Activated CD4-positive, alpha-beta T cell treated with anti-CD3 and anti-CD28 coated beads, Interleukin-2, Interleukin-4, amounts not matched to agents 100 ng/mL and 50 ng/mL, durations not matched to agents 16 hours and 8 hours (primary cell): ENCODE measurements around the gene ENDOD1.

ENCODE experiments used
- DNase-seq: peaks from one replicate; pipeline ENCODE4 v3.0.0-alpha.2; 2020; ENCODE audit warnings: low spot score

ENDOD1 gene

GRCh38 chr11:95076981-95077380, 12.7 kb upstream of the ENDOD1 start:
- no peak for DNase-seq

GRCh38 chr11:95078526-95078925, 11.1 kb upstream of the ENDOD1 start:
- no peak for DNase-seq

DNA sequence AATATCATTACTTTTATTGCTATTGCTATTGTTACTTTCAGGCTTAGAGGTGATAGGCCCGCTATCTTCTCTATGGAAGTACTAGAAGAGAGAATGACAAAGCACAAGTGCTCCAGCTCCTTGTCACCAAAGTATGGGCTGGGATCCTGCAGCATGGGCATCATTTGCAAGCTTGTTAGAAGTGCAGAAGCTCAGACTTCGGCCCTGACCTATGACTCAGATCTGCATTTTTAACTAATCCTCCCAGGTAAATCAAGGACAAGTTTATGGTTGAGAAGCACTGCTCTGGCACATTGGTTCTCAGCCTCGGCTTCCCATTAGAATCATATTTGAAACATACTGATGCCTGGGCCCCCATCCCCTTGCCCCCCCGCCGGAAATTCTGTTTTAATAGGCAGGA, 8.6 kb upstream of the ENDOD1 start:
- no peak for DNase-seq

DNA sequence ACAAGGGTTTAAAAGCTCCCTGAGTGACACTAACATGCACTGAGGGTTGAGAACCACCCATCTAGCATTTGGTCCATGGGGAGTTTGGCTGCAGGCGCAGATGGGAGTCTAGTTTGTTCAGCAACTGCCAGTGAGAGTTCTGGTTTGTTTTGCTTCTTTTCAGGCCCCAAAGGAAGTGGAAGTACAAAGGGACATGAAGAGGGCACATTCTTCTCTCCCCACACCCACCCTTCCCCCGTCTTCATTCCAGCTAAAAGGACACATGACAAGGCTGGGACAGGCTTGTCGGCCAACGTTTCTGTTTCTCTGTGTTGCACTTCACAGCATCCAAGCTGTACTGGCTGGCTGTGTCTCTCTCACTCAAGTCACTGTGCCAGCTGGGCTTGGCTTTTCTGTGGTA, 8.2 kb upstream of the ENDOD1 start:
- no peak for DNase-seq

GRCh38 chr11:95082576-95083001, 7.1 kb upstream of the ENDOD1 start:
- DNase-seq: no peak

DNA sequence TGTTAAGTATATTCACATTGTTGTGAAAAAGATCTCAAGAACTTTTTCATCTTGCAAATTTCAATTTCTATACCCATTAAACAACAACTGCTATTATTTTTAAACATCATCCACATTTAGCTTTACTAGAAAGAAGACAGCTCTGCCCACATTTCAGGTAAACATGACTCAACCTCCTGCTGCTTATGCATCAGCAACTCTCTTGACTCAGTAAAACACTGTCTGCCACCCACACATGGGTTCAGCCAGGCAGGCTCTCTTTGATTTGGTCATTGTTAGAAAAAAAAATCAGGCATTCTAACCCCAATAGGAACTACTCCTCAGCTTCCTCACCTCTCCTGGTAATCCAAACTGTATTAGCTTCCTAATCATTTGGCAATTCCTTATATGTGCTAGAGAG, 5.1 kb upstream of the ENDOD1 start:
- DNase-seq: peak; percentile 69

- DNase-seq: no peak
Observed at GRCh38 chr11:95085117-95085816, 4.4 kb upstream of the ENDOD1 start.

DNA sequence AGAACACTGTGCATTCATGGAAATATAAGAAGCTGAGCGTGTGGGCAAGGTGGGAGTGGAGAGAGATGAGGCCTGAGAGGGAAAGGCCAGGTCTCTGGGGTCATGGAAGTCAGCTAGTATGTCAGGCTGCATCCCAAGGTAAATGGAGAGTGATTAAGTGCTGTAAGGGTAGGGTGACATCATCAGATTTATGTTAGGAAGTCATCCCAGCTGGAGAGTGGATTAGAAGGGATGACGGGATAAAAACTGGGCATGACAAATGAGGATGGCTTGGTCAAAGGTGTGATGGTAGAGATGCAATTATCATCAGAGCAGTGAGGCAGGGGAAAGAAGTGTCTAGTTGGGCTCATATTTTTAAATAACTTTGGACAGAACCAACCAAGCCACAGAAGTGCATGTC, 3.5 kb upstream of the ENDOD1 start:
- DNase-seq: no peak

DNA sequence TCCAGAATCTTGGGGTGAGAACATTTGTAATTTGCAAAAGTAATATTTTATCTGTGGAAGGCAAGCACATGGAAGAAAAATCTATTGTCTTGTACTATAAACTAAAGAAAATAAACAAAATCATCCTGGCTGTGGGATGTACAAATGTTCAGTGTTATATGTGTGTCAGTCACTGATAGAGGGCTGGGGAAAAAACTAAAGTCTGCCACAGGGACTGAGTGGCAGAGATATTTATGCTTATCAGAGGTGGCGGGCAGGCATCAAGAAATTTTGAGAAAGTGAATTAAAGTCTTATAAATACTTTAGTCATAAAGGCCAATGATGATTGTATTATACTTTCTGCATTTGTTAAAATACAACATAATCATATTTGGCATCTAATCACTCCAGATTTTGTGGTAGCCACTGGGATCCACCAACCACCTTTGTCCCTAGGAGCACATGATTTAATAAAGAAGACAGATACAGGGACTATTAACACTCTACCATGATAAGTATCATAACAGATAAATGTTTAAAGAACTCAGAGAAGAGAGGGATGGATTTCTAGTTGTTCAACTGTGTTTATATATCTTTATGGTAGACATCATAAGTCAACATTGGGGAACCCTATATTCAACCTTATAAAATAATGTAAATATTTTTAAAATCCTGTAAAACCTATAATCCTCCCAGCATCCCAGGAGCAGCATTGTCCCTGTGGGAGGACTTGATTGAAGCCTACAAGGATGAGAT, 2.6 kb upstream of the ENDOD1 start:
- no peak for DNase-seq

GRCh38 chr11:95088946-95089619, 563 bp upstream of the ENDOD1 start:
- peak; percentile 48 for DNase-seq

GRCh38 chr11:95091663-95092180, 2.1 kb downstream of the ENDOD1 start:
- DNase-seq: no peak

GRCh38 chr11:95092549-95093324, 3.1 kb downstream of the ENDOD1 start:
- no peak for DNase-seq

GRCh38 chr11:95093548-95093947, 3.9 kb downstream of the ENDOD1 start:
- no peak for DNase-seq

GRCh38 chr11:95095858-95096587, 6.4 kb downstream of the ENDOD1 start:
- peak; percentile 70 for DNase-seq

DNA sequence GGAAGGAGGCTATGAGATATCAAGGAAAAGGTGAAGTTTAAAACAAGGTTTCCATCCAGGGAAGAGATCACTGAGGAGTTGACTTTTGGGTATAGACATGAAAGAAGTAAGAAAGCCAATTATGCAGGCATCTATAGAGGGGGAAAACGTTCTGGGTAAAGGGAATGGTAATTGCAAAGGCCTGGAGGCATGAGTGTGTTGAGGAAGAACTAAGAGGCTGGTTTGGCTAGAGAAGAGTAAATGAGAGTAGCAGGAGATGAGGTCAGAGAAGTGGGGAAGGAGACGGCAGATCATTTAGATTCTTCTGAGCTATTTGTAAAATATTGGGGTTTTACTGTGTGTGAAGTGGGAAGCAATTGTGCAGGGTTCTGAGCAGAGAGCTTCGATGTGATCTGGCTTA, 7.6 kb downstream of the ENDOD1 start:
- no peak for DNase-seq

DNA sequence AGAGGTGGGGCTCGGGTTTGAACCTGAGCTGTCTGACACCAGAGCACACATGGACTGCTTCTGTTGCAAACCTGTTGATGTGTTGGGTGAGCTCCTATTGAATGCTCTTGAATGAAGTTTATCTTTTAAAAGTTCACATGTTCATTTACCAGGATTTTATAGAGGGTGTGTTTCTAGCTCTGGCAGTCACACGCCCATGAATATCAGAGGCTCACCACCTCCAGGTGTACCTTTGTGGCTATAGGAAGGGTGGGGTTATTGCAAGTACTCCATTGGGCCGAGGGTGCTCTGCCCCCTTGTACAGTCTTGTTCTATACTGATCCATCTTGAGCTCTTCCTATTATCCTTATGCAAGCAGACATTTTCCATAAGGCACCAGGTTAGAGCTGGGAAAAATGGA, 9.2 kb downstream of the ENDOD1 start:
- no peak for DNase-seq

DNA sequence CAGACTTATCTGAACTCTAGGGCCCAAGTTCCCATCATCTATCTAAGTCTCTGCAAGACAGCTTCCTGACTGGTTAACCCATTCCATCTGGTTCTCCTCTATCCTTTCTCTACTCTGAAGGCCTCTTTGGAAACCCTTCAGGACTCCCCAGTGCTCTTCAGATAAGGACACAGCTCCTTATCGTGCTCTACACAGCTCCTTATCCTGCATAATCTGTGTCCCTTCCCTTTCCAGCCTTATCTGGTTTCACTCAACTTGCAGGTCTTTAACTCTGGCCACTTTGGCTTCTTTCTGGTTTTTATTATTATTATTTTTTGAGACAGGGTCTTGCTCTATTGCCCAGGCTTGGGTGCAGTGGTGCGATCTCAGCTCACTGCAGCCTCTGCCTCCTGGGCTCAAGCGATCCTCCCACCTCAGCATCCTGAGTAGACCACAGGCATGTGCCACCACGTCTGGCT, 10.6 kb downstream of the ENDOD1 start:
- DNase-seq: no peak

DNA sequence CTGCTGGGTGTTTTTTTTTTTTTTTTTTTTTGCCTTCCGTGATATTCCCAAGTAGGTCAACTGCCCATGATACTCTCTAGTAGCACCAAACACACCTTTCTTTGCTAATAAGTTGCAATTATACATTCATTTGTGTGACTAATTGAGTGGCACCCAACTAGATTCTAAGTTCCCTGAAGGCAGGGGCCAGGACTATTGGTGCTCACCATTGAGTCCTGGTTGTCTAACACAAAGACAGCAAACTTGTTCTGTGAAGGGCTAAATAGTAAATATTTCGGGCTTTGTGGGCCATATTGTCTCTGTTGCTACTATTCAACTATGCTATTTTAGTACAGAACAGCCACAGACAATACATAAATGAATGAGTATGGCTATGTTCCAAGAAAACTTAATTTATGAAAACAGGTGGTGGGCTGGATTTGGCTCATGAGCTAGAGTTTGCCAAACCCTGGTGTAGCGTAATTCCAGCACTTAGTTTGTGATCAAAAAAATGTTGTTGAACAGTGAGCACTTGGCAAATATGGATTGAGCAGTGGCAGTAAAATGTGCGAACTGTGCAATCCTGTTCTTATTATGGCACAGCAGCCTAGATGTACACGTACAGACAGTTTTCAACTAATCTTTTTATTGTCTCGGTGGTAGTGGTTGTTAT, 11.3 kb downstream of the ENDOD1 start:
- no peak for DNase-seq

GRCh38 chr11:95101935-95102334, 12.3 kb downstream of the ENDOD1 start:
- DNase-seq: no peak

DNA sequence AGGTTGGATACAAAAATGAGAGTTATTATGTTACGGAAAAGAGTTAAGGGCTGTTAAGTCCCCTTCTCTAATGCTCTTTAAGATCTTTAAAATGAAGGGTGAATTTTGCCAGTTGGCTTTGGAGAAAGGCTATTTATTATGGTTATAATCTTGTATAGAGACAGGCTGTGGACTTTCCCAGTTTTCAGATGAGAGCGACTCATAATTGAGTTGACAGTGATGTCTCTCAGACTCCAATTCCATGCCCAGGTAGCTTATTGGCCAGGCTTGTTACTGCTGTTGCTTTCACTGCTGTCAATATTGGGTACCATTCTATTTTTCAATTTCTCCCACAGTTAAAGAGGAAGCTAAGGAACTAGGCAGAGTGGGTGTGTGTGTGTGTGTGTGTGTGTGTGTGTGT, 13.1 kb downstream of the ENDOD1 start:
- DNase-seq: no peak

DNA sequence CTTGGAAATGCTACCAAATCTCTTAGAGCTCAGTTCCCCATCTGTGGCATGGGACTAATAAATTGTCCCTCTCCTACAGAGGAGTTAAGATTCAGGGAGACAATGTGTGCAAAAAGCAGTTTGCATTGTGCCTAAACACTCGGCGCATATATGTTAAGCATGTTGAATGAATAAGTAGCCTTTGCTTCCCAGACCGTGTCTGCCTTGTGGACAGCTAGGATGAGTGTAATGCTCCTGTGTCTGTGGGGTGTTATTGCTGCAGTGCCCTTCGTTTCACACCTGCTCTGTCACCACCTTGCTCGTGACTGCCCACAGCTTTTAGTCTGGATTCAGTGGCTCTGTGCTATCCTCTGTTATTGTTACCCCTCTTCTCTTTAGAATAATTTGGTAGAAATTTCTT, 14.1 kb downstream of the ENDOD1 start:
- DNase-seq: no peak
